ENCODE measurements around the gene GLDN. TPM values are rescaled to one million over a fixed set of nuclear protein-coding genes. Genes with fewer than 3 reads are reported as not detected.

The GLDN gene
- total and polyA plus RNA-seq, 2 of the 8 experiments (the other 6 are each of a cell fraction or from before 2014, with no cell fraction given) = 0.24 to 0.50 TPM

GRCh38 chr15:51298620-51299019 is 42.8 kb upstream of the GLDN start:
- Histone ChIP-seq H3K79me1 (ENCODE audit: low read depth, low read length) (no peaks in the 10 kb centered on the region), H3K4ac (replicated peaks; ENCODE audit: insufficient read length, low read depth, low read length) (no peak overlapping the region), H2BK20ac (ENCODE audit: low read length) (no peak overlapping the region), H3K4me2 (ENCODE audit: insufficient read depth in 1 of 2, low read depth in 2 of 2, low read length in 2 of 2) (no peak overlapping the region), H2BK15ac (ENCODE audit: low read length) (no peak overlapping the region), H3K23me2 (ENCODE audit: low read depth, low read length) (no peaks in the 10 kb centered on the region), H3K23ac (ENCODE audit: insufficient read length) (no peak overlapping the region), H3K36me3 (ENCODE audit: control insufficient read depth in 2 of 4, insufficient read depth in 4 of 4, low read length in 3 of 4) (no peaks in the 10 kb centered on the region), H4K8ac (ENCODE audit: extremely low read depth, insufficient read depth, low read length) (no peak overlapping the region), H3K9ac (replicated peaks in 1 of 4; ENCODE audit: extremely low read depth in 1 of 4, low read depth in 3 of 4, low read length in 3 of 4) (no peak overlapping the region), H3K4me1 (replicated peaks in 1 of 4; ENCODE audit: control insufficient read depth in 3 of 4, insufficient read depth in 4 of 4, low read length in 3 of 4) (no peaks in the 10 kb centered on the region), H3K56ac (replicated peaks; ENCODE audit: insufficient read length, low read depth, low read length) (no peak overlapping the region), H2AFZ (ENCODE audit: low read length) (no peak overlapping the region), H3K4me3 (ENCODE audit: extremely low read depth in 1 of 4, insufficient read depth in 2 of 4, low read depth in 3 of 4, low read length in 4 of 4) (no peak overlapping the region), H3K79me2 (ENCODE audit: control insufficient read depth in 1 of 2, insufficient read depth in 2 of 2, low read length in 2 of 2) (no peaks in the 10 kb centered on the region), H3K27me3 (replicated peaks in 1 of 4; ENCODE audit: control insufficient read depth in 3 of 4, extremely low read depth in 1 of 4, insufficient read depth in 3 of 4, low read length in 3 of 4) (no peaks in the 10 kb centered on the region; a peak in 1 of 7 replicates), H3K18ac (ENCODE audit: extremely low read depth, low read length) (no peak overlapping the region), H4K91ac (replicated peaks; ENCODE audit: insufficient read length, low read length) (no peak overlapping the region), H2BK120ac (replicated peaks; ENCODE audit: low read depth, low read length) (no peak overlapping the region), H3K14ac (ENCODE audit: insufficient read length) (no peak overlapping the region), H4K5ac (ENCODE audit: insufficient read length, low read depth, low read length) (no peak overlapping the region), H2BK5ac (ENCODE audit: low read depth, low read length) (no peak overlapping the region), H4K20me1 (replicated peaks in 1 of 2; ENCODE audit: control insufficient read depth in 1 of 2, insufficient read depth in 2 of 2, low read length in 2 of 2) (no peaks in the 10 kb centered on the region), H2AK5ac (ENCODE audit: low read depth, low read length) (no peak overlapping the region), H3K9me3 (ENCODE audit: insufficient read depth in 2 of 2, low read depth in 1 of 2, low read length in 1 of 2) (peaks cover 0 to 4% of the 10 kb centered on the region in 2 experiments; a peak in 1 of 4 replicates), H2BK12ac (ENCODE audit: low read depth, low read length) (no peak overlapping the region), H3K27ac (ENCODE audit: low read depth, low read length) (no peak overlapping the region)
- FAIRE-seq (no peak), DNase-seq (ENCODE audit: low read depth in 1 of 2, low spot score in 2 of 2) (no peak)
- WGBS, 2 experiments (ENCODE audit: extremely low coverage in 1 of 2, insufficient coverage in 1 of 2, insufficient read length in 1 of 2, insufficient replicate concordance in 2 of 2, low coverage in 1 of 2, low lambda C conversion rate in 2 of 2, missing lambda C conversion rate in 1 of 2) = 85% methylated on average over 2 of the region's 2 CpGs; no CpG with 5 or more reads in 1 of the 2 experiments
- TF ChIP-seq BRCA1 (IDR thresholded peaks at IDR 0.05; ENCODE audit: low read depth, low read length) = no peak
- TF ChIP-seq CBX8 (IDR thresholded peaks at IDR 0.05; ENCODE audit: borderline replicate concordance, low read depth, low read length) = no peak
- no peak for TF ChIP-seq SAP30 (IDR thresholded peaks at IDR 0.05; ENCODE audit: insufficient read depth, insufficient replicate concordance, low read length)
- no peak for TF ChIP-seq RAD21 (IDR thresholded peaks at IDR 0.05 in 1 of 2, conservative IDR thresholded peaks at IDR 0.05 in 1 of 2; ENCODE audit: low read depth in 2 of 2, low read length in 2 of 2)
- no peak for TF ChIP-seq CHD1 (IDR thresholded peaks at IDR 0.05; ENCODE audit: low read depth, low read length)
- TF ChIP-seq PHF8 (conservative IDR thresholded peaks at IDR 0.05; ENCODE audit: low read depth, low read length) = no peak
- TF ChIP-seq POLR2AphosphoS5 (IDR thresholded peaks at IDR 0.05; ENCODE audit: low read depth, low read length) = no peak
- no peak for TF ChIP-seq RFX5 (IDR thresholded peaks at IDR 0.05; ENCODE audit: borderline replicate concordance, low read depth, low read length)
- TF ChIP-seq NRF1 (IDR thresholded peaks at IDR 0.05; ENCODE audit: low read depth, low read length) = no peak
- no peak for TF ChIP-seq TCF12 (IDR thresholded peaks at IDR 0.05; ENCODE audit: low read depth, low read length)
- TF ChIP-seq SRF (IDR thresholded peaks at IDR 0.05; ENCODE audit: low read depth, low read length) = no peak
- no peak for TF ChIP-seq CHD2 (IDR thresholded peaks at IDR 0.05; ENCODE audit: low read length)
- TF ChIP-seq FOSL1 (IDR thresholded peaks at IDR 0.05; ENCODE audit: insufficient read depth, low read depth, low read length) = no peak
- TF ChIP-seq POLR2A (IDR thresholded peaks at IDR 0.05; ENCODE audit: control extremely low read depth in 1 of 2, low read depth in 2 of 2, low read length in 2 of 2) = no peak
- ChIA-PET POLR2A (ENCODE audit: partially characterized antibody) (interaction anchor here (1.9 kb wide), 1 partner anchor 12 kb away, joined by 4 read pairs; no protein-coding TSS in a partner anchor), CTCF (ENCODE audit: partially characterized antibody) (interaction anchor here (0.7 to 4.2 kb wide), 8 partner anchors 11 to 169 kb away, joined by 3 to 24 read pairs (median 9); no protein-coding TSS in a partner anchor)
